Esophagus squamous epithelium (tissue), 4 donors: Measurements from ENCODE around the gene DLG2.

Experiments used
- CTCF ChIP-seq, 6 experiments: fragments of 450-650 bp in 4 of 6; fragments of 200-600 bp in 2 of 6; sonication (generic) in 2 of 6; IDR thresholded peaks; one replicate each; pipeline ENCODE4 v1.5.1; 2016 to 2019; ENCODE audit warnings: antibody characterized with exemption in 6 of 6, mild to moderate bottlenecking in 4 of 6, moderate library complexity in 4 of 6
- POLR2A ChIP-seq, 4 donors: fragments of 450-650 bp; IDR thresholded peaks; one replicate each; pipeline ENCODE4 v1.6.1; 2017; ENCODE audit warnings: antibody characterized with exemption in 4 of 4, mild to moderate bottlenecking in 4 of 4, moderate library complexity in 3 of 4

GRCh38 chr11:83625336-83625735 lies 2001.8 kb downstream of the DLG2 start:
- TF ChIP-seq CTCF (IDR thresholded peaks at IDR 0.05) (no peak), POLR2A (IDR thresholded peaks at IDR 0.05) (no peak)
